Skeletal muscle cell (primary cell): ENCODE measurements around the gene SNED1.

ENCODE experiments used
- DNase-seq: peaks from one replicate; pipeline ENCODE4 v3.0.0-alpha.2; 2010; ENCODE audit warnings: low read depth
- H3K4me3 ChIP-seq: 2 replicates; pipeline ENCODE4 v1.5.1; 2011; ENCODE audit warnings: low read depth, mild to moderate bottlenecking, control low read depth, low read length, moderate library complexity

SNED1 gene

DNA sequence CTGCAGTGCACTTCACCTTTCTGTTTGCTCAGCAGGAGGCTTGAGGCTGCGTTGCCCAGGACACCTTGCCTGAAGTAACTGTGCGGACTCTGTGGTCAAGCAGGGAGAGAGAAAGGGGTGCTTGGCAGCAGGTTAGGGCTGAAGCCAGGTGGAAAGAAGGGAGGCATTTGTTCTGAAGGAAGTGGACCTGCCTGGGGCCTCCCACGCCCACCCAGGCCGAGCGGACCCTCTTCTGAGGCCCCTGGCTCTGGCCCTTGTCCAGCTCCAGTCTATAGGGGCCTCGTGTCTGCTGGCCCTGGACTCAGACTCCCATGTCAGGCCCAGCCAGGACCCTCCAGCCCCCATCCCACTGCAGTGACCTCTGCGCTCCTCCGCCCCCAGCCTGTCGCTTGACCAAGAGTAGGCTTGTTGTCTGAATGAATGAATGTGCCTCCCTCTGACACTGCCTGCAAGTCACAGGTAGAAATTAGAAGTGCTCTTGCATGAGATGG, 2.5 kb downstream of the SNED1 start:
- no peak for DNase-seq
- H3K4me3 ChIP-seq, result no peak overlapping the region

DNA sequence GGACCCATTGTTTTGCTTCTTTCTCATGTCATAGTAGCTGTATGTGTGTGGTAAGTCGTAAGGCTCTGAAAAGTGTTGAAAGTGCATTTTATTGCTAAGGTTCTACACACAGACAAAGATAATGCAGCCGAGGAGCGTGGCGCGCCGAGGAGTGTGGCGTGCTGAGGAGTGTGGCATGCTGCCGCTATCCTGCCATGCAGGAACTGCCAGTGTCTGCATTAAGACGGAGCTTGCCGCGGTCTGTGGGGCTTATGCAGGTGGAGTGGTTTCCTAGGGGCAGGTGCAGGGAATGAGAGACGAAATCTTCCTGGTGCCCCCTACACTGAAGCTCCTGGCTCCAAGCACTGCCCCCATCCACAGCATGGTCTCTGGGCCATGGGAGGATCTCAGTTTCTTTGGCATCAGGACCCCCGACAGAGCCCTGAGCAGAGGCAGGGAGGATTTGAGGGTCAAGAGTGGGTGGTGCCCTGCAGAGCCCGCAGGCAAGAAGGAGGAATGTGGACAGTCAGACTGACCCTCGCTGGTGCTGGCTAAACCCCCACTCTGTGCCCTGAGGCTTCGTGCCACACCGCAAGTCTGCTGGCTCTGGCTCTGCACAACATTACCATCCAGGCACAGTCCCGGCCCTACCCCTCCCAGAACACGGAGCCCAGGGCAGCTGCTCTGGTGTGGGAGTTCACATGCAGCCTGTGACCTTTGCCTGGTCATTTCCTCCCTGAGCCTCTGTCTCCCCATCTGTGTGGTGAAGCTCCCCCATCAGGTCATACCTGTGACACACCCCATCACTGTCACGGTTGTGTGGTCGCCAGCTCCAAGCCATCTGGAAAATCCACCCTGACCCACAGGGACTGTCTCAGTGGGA, 3.2 kb downstream of the SNED1 start:
- no peak overlapping the region for H3K4me3 ChIP-seq
- DNase-seq, result no peak

DNA sequence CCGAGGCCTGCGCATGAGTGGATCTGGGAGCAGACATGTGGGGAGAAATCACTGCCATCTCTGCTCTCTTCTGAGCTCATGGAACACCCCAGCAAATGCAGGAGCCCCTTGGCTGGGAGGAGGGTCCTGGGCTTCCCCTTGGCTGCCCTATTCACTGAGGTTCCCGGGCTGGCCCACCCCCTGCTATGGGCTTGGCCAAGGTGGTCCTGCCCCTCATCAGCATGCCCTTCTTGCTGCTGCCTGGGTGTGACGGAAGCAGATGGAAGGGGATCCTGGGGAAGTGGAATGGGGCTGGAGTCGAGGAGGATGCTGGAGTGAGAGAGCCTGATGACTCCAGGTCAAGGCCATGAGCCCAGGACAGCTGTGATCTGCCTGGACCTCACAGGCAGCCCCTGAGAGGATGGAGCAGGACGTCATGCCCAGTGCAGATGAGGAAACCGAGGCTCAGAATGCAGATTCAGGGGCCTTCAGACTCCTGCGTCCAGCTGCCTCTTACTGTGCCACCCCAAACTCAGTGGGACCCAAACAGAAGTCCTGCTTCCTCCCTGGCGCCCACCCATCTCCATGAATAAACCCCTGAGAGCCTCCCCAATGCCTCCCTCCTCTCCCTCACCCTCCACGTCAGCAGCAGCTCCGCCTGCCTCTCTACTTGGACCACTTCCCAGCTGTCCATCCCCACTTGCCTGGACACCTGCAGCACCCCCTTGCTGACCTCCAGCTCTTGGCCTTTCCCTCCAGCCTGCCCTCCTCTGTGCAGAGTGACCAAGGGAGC, 4.0 kb downstream of the SNED1 start:
- no peak for DNase-seq
- no peak overlapping the region for H3K4me3 ChIP-seq

- no peak for DNase-seq
These were observed 4.6 kb downstream of the SNED1 start for GRCh38 chr2:241003047-241003360.

DNA sequence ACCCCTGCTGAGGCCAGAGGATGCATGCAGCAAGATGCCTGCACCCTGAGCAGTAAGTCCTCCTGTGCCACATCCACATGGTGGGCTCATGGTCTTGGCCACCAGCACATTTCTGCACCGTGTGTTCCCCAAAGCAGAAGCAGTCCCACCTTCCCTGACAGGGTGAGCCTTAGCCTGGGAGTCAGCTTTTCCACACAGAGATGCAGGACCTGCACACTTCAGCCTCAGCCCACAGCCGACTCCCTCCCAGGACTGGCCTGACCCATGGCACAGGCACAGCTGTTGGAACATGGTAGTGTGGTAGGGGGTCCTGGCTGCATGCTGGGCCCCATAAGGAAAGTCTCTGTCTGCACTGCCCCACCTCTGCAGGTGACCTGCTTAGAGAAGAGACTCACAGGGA, 5.0 kb downstream of the SNED1 start:
- H3K4me3 ChIP-seq, result no peak overlapping the region
- DNase-seq, result no peak

More at GRCh38 chr2:241003047-241003360, 4.6 kb downstream of the SNED1 start:
- H3K4me3 ChIP-seq, result no peak overlapping the region

- no peak overlapping the region for H3K4me3 ChIP-seq
- no peak for DNase-seq
These were observed 5.6 kb downstream of the SNED1 start for GRCh38 chr2:241003830-241004564.

GRCh38 chr2:241005569-241005968, 7.2 kb downstream of the SNED1 start:
- H3K4me3 ChIP-seq, result no peak overlapping the region
- DNase-seq, result no peak

- no peak overlapping the region for H3K4me3 ChIP-seq
- DNase-seq, result no peak
These were observed 8.0 kb downstream of the SNED1 start for GRCh38 chr2:241006412-241006811.

- H3K4me3 ChIP-seq, result no peak overlapping the region
- no peak for DNase-seq
These were observed 8.7 kb downstream of the SNED1 start for GRCh38 chr2:241007111-241007510.

- no peak for DNase-seq
- H3K4me3 ChIP-seq, result no peak overlapping the region
These were observed 9.7 kb downstream of the SNED1 start for GRCh38 chr2:241007880-241008710.

- no peak for DNase-seq
- H3K4me3 ChIP-seq, result no peak overlapping the region
These were observed 10.3 kb downstream of the SNED1 start for GRCh38 chr2:241008711-241009121.

GRCh38 chr2:241009191-241009590, 10.8 kb downstream of the SNED1 start:
- no peak overlapping the region for H3K4me3 ChIP-seq
- DNase-seq, result no peak

GRCh38 chr2:241009601-241010530, 11.4 kb downstream of the SNED1 start:
- peak; percentile 36 for DNase-seq
- peak overlapping the region; percentile 29 for H3K4me3 ChIP-seq

DNA sequence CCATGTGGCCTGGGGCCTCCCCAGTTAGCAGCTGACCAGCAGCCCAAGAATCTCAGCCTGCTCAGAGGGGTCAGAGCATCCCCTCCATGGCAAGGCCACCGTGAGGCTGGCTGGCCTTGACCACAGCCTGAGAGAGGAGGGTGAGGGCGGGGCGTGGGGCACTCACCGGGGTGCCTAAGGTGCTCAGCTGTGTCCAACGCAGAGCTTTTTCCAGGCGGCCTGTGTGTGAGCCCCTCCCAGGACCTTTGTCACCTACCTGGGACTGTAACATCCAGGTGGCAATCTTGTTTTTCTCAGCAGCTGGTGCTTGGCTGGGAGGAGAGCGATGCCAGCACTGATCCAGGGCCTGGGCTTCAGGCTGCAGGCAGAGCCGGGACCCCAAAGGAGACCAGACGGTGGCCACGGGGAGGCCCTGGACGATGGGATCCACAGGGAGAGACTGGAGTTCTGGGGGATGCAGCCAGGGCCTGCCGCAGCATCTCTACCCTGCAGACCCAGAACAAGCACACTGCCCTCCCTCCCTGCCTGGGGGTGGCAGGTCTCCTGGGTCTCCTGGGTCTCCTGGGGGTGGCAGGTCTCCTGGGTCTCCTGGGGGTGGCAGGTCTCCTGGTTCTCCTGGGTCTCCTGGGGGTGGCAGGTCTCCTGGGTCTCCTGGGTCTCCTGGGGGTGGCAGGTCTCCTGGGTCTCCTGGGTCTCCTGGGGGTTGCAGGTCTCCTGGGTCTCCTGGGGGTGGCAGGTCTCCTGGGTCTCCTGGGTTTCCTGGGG, 12.3 kb downstream of the SNED1 start:
- no peak for DNase-seq
- no peak overlapping the region for H3K4me3 ChIP-seq

DNA sequence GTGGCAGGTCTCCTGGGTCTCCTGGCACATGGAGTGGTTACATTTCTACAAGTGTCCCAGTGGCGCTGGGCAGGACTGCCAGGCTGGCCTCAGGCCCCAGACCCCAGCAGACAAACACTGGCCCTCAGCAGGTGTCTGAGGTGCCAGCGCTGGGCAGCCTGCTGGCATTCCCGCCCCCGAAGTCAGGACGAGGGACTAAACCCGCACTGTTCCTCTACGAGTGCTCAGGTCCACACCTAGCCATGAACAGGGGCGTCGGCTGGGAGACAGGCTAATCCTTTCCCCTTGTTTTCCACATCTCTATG, 12.8 kb downstream of the SNED1 start:
- no peak for DNase-seq

GRCh38 chr2:241011751-241012510, 13.5 kb downstream of the SNED1 start:
- H3K4me3 ChIP-seq, result no peak overlapping the region
- no peak for DNase-seq

More for the DNA sequence above, 12.8 kb downstream of the SNED1 start:
- H3K4me3 ChIP-seq, result no peak overlapping the region

DNA sequence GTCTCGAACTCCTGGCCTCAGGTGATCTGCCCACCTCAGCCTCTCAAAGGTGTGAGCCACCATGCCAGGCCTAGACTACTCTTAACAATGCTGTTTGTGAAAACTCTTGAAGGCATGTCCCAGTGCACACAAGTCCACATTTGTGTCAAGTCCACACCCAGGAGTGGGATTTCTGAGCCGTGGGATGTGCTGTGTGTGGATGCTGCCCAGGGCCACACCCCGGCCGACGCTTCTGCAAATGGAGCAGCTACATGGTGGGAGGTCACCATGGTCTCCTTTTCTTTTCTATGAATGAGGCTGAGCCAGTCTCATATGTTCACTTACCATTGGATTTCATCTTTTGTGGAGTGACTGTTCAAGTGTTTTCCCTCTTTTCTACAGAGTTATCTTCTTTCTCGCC, 15.8 kb downstream of the SNED1 start:
- no peak for DNase-seq
- no peak overlapping the region for H3K4me3 ChIP-seq
